Parathyroid adenoma (tissue), 2 donors: ENCODE measurements around the gene PMM2.

Experiments
- H2AFZ ChIP-seq: fragments of 300-600 bp; sonication (generic); one replicate; pipeline ENCODE4 v1.7.0; 2017; ENCODE audit warnings: antibody characterized with exemption, mild to moderate bottlenecking
- H3K27ac ChIP-seq: fragments of 300-600 bp; sonication (generic); one replicate; pipeline ENCODE4 v1.7.0; 2017
- H3K27me3 ChIP-seq: fragments of 300-600 bp; sonication (generic); one replicate; pipeline ENCODE4 v1.7.0; 2017; ENCODE audit warnings: low read length; ENCODE audit not compliant: control insufficient read depth, insufficient read depth
- H3K36me3 ChIP-seq: fragments of 300-600 bp; sonication (generic); one replicate; pipeline ENCODE4 v1.7.0; 2017; ENCODE audit warnings: low read length; ENCODE audit not compliant: control insufficient read depth, insufficient read depth
- H3K4me1 ChIP-seq: fragments of 300-600 bp; sonication (generic); one replicate; pipeline ENCODE4 v1.7.0; 2017; ENCODE audit warnings: control low read depth
- H3K4me2 ChIP-seq: fragments of 300-600 bp; sonication (generic); one replicate; pipeline ENCODE4 v1.7.0; 2017; ENCODE audit warnings: low read length
- H3K4me3 ChIP-seq: fragments of 300-600 bp; sonication (generic); one replicate; pipeline ENCODE4 v1.7.0; 2017; ENCODE audit warnings: low read depth, low read length
- H3K79me2 ChIP-seq: fragments of 300-600 bp; sonication (generic); one replicate; pipeline ENCODE4 v1.7.0; 2017; ENCODE audit warnings: control low read depth
- H3K9ac ChIP-seq: fragments of 300-600 bp; sonication (generic); one replicate; pipeline ENCODE4 v1.7.0; 2017; ENCODE audit warnings: mild to moderate bottlenecking
- H3K9me3 ChIP-seq: fragments of 300-600 bp; sonication (generic); one replicate; pipeline ENCODE4 v1.7.0; 2017; ENCODE audit warnings: low read length; ENCODE audit not compliant: control insufficient read depth
- CTCF ChIP-seq: fragments of 300-600 bp; sonication (generic); IDR thresholded peaks from one replicate; pipeline ENCODE4 v1.7.0; 2017; ENCODE audit warnings: antibody characterized with exemption, mild to moderate bottlenecking
- donor health status: primary hyperparathyroidism.

The PMM2 gene

GRCh38 chr16:8893426-8893825 lies 95.8 kb downstream of the PMM2 start:
- no peak overlapping the region for H3K4me2 ChIP-seq
- TF ChIP-seq CTCF: no peak

DNA sequence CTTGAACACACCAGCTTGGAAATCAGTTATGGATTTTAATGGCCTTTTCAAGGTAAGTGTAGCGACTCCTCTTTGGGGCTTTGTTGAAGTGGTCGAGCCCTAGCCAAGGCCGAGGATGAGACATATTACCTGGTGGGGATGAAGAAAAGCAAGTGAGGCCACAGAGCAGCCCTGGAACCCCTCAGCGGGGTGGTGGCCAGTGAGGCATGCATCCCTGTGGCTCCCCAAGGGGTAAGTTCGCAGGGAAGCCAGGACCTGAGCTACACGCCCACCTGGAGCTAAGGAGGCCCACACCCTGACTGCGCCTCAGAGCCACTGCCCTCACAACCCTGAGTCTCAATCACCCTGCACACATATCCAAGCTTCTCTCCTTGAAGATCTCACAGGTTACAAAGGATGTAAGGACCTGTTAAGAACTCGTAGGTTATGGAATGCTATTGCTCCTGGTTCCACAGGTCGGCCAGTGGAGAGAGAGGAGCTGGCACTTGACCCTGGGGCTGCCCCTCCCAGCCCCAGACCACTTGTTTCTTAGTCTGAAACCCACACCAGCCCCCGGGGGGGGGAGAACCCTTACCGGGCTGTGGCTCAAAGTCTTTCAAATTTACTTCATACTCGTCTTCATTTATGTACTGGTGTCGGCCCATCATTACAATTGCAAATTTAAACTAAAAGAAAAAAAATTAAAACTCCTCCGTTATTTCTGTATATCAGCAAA lies 96.5 kb downstream of the PMM2 start:
- Histone ChIP-seq H3K4me3 (no peak overlapping the region), H3K9ac (no peak overlapping the region), H3K79me2 (peaks cover 5% of the 10 kb centered on the region), H3K4me1 (no peaks in the 10 kb centered on the region), H3K27me3 (no peaks in the 10 kb centered on the region), H3K9me3 (no peaks in the 10 kb centered on the region), H3K4me2 (no peak overlapping the region), H2AFZ (no peak overlapping the region), H3K27ac (no peak overlapping the region), H3K36me3 (no peaks in the 10 kb centered on the region)
- TF ChIP-seq CTCF: no peak

More at GRCh38 chr16:8893426-8893825, 95.8 kb downstream of the PMM2 start:
- no peak overlapping the region for H2AFZ ChIP-seq
- H3K9me3 ChIP-seq: no peaks in the 10 kb centered on the region
- no peaks in the 10 kb centered on the region for H3K36me3 ChIP-seq
- no peaks in the 10 kb centered on the region for H3K27me3 ChIP-seq
- H3K9ac ChIP-seq: no peak overlapping the region
- H3K79me2 ChIP-seq: peaks cover 5% of the 10 kb centered on the region
- H3K4me3 ChIP-seq: no peak overlapping the region
- no peak overlapping the region for H3K27ac ChIP-seq
- no peaks in the 10 kb centered on the region for H3K4me1 ChIP-seq

DNA sequence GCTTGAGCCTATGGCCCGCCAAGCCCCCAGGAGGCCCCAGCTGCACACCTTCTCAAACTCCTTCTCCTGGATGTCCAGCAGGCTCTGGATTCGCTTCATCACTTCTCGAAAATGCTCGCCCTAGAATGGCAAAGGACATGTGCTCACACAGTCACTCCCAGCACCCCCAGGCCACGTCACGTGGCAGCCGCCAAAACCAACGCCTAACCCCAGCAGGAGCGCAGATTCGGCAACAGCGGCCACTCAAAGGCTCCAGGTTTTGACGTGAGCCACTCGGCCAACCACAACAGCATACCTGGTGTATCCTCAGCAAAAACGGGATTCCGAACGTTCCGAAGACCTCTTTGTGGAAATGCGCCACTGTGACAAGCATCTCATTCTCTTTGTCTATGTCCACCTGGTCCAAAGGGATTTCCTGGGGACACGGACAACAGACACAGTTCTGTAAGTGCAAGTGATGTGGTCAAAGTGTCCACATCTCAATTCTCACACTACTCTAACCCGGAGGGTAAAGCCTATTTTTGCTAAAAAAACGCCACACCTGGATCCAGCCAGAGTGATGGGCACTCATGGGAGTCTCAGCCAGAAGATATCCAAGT lies 97.2 kb downstream of the PMM2 start:
- H3K4me2 ChIP-seq: no peak overlapping the region
- no peaks in the 10 kb centered on the region for H3K27me3 ChIP-seq
- peaks cover 5% of the 10 kb centered on the region for H3K79me2 ChIP-seq
- H2AFZ ChIP-seq: no peak overlapping the region
- H3K4me1 ChIP-seq: no peaks in the 10 kb centered on the region
- TF ChIP-seq CTCF: no peak
- no peaks in the 10 kb centered on the region for H3K9me3 ChIP-seq
- no peak overlapping the region for H3K9ac ChIP-seq
- no peaks in the 10 kb centered on the region for H3K36me3 ChIP-seq
- no peak overlapping the region for H3K27ac ChIP-seq
- no peak overlapping the region for H3K4me3 ChIP-seq

GRCh38 chr16:8898660-8899318 lies 101.2 kb downstream of the PMM2 start:
- Histone ChIP-seq H3K27ac (no peak overlapping the region), H3K9me3 (no peaks in the 10 kb centered on the region), H2AFZ (no peak overlapping the region), H3K4me2 (no peak overlapping the region), H3K36me3 (no peaks in the 10 kb centered on the region), H3K27me3 (no peaks in the 10 kb centered on the region), H3K79me2 (peaks cover 5% of the 10 kb centered on the region), H3K4me1 (no peaks in the 10 kb centered on the region), H3K4me3 (no peak overlapping the region), H3K9ac (no peak overlapping the region)
- TF ChIP-seq CTCF: no peak
